ENCODE measurements around the gene PTTG1IP. TPM values are rescaled to one million over a fixed set of nuclear protein-coding genes. Genes with fewer than 3 reads are reported as not detected.

Gene PTTG1IP
- total and polyA plus RNA-seq, 2 of the 13 experiments (the other 11 are each of a cell fraction or from before 2014, with no cell fraction given) = 161 to 700 TPM

- TF ChIP-seq RFX5 (IDR thresholded peaks at IDR 0.05; ENCODE audit: low read depth, low read length) = no peak
- peak; percentile 70 for TF ChIP-seq CBFB (CRISPR knock-in tag; IDR thresholded peaks at IDR 0.05)
- peak; percentile 56; the same call in 1 of the 2 replicates for TF ChIP-seq ZNF446 (CRISPR knock-in tag; IDR thresholded peaks at IDR 0.05)
- TF ChIP-seq POGZ (CRISPR knock-in tag; IDR thresholded peaks at IDR 0.05) = 0 out of 2 replicates have a peak, but pooled peaks have one; percentile 19
- TF ChIP-seq ZSCAN22 (CRISPR knock-in tag; IDR thresholded peaks at IDR 0.05) = no peak
- TF ChIP-seq RBM22 (optimal IDR thresholded peaks at IDR 0.05; ENCODE audit: low read length) = no peak
- TF ChIP-seq SP140L (CRISPR knock-in tag; IDR thresholded peaks at IDR 0.05; ENCODE audit: borderline replicate concordance) = no peak
- peak; percentile 69; the same call in 1 of the 2 replicates for TF ChIP-seq ZBTB40 (IDR thresholded peaks at IDR 0.05)
- TF ChIP-seq ZBTB40 (CRISPR knock-in tag; IDR thresholded peaks at IDR 0.05) = peak; percentile 65
- no peak; the same call in 1 of the 2 replicates for TF ChIP-seq ZNF891 (CRISPR knock-in tag; IDR thresholded peaks at IDR 0.05)
- peak; percentile 44; the same call in 1 of the 2 replicates for TF ChIP-seq ZGPAT (CRISPR knock-in tag; IDR thresholded peaks at IDR 0.05)
- TF ChIP-seq MED8 (CRISPR knock-in tag; IDR thresholded peaks at IDR 0.05; ENCODE audit: insufficient replicate concordance) = peak; percentile 65
- peak; percentile 24; the same call in 1 of the 2 replicates for TF ChIP-seq MEF2D (CRISPR knock-in tag; IDR thresholded peaks at IDR 0.05)
- peak; percentile 35 for TF ChIP-seq BRD4 (CRISPR knock-in tag; IDR thresholded peaks at IDR 0.05)
- TF ChIP-seq ZFP37 (CRISPR knock-in tag; IDR thresholded peaks at IDR 0.05; ENCODE audit: borderline replicate concordance) = no peak
- peak; percentile 85; the same call in 1 of the 2 replicates for TF ChIP-seq CREBL2 (CRISPR knock-in tag; IDR thresholded peaks at IDR 0.05; ENCODE audit: borderline replicate concordance)
- no peak for TF ChIP-seq PBX3 (CRISPR knock-in tag; IDR thresholded peaks at IDR 0.05; ENCODE audit: borderline replicate concordance)
Observed at GRCh38 chr21:44801468-44802395, 71.8 kb downstream of the PTTG1IP start, which contains the start of gene UBE2G2 (continued).

All from HepG2 (cell line).